MM.1S (cell line): ENCODE results near the gene EIF4G2.
"Not testable (repeated sequence)": the region's sequence is repeated elsewhere in the genome, so short reads cannot be mapped to it uniquely, and the experiment has no call there.

Source experiments
- DNase-seq: peaks from one replicate; pipeline ENCODE4 v3.0.0-alpha.2; 2015
- H2AFZ ChIP-seq: fragments of 300-600 bp; sonication (generic); 2 replicates; pipeline ENCODE4 v1.6.0; 2016; ENCODE audit warnings: antibody characterized with exemption, low read length
- H3F3A ChIP-seq: fragments of 300-600 bp; sonication (generic); 2 replicates; pipeline ENCODE4 v1.6.1; 2016; ENCODE audit warnings: mild to moderate bottlenecking, antibody characterized with exemption, low read length, moderate library complexity, mixed read lengths; ENCODE audit not compliant: insufficient read depth
- H3K27ac ChIP-seq: fragments of 300-600 bp; sonication (generic); 2 replicates; pipeline ENCODE4 v1.5.1; 2016; ENCODE audit warnings: mild to moderate bottlenecking, low read length
- H3K27me3 ChIP-seq: fragments of 300-600 bp; sonication (generic); replicated peaks from 2 replicates; pipeline ENCODE4 v1.6.0; 2016; ENCODE audit warnings: low read length; ENCODE audit not compliant: insufficient read depth
- H3K36me3 ChIP-seq: fragments of 300-600 bp; sonication (generic); replicated peaks from 2 replicates; pipeline ENCODE4 v1.6.1; 2016; ENCODE audit warnings: mild to moderate bottlenecking, low read length, mixed read lengths; ENCODE audit not compliant: insufficient read depth
- H3K4me1 ChIP-seq: fragments of 300-600 bp; sonication (generic); 2 replicates; pipeline ENCODE4 v1.6.1; 2016; ENCODE audit warnings: low read length, mixed read lengths
- H3K4me2 ChIP-seq: fragments of 300-600 bp; sonication (generic); 2 replicates; pipeline ENCODE4 v1.6.0; 2016; ENCODE audit warnings: low read depth, low read length
- H3K4me3 ChIP-seq: fragments of 300-600 bp; sonication (generic); 2 replicates; pipeline ENCODE4 v1.5.1; 2016; ENCODE audit warnings: low read length, mixed read lengths
- H3K79me2 ChIP-seq: fragments of 300-600 bp; sonication (generic); 2 replicates; pipeline ENCODE4 v1.6.1; 2016; ENCODE audit warnings: mixed run types, low read length, mixed read lengths
- H3K9ac ChIP-seq: fragments of 300-600 bp; sonication (generic); 2 replicates; pipeline ENCODE4 v1.6.1; 2016; ENCODE audit warnings: low read length, mixed read lengths
- H3K9me2 ChIP-seq: fragments of 300-600 bp; sonication (generic); replicated peaks from 2 replicates; pipeline ENCODE4 v1.6.1; 2016; ENCODE audit warnings: mild to moderate bottlenecking, low read length, mixed read lengths; ENCODE audit not compliant: insufficient read depth
- H3K9me3 ChIP-seq: fragments of 300-600 bp; sonication (generic); replicated peaks from 2 replicates; pipeline ENCODE4 v1.6.1; 2016; ENCODE audit warnings: mild to moderate bottlenecking, low read length, mixed read lengths; ENCODE audit not compliant: insufficient read depth
- H4K20me1 ChIP-seq: fragments of 300-600 bp; sonication (generic); 2 replicates; pipeline ENCODE4 v1.6.1; 2016; ENCODE audit warnings: mild to moderate bottlenecking, low read length, moderate library complexity, mixed read lengths; ENCODE audit not compliant: insufficient read depth
- CTCF ChIP-seq: fragments of 300-600 bp; sonication (generic); IDR thresholded peaks from 2 replicates; pipeline ENCODE4 v1.5.1; 2016; ENCODE audit warnings: antibody characterized with exemption, low read length, mixed read lengths
- EZH2 ChIP-seq: fragments of 300-600 bp; sonication (generic); optimal IDR thresholded peaks from 2 replicates; pipeline ENCODE3; 2017; ENCODE audit warnings: low read depth, mild to moderate bottlenecking, antibody characterized with exemption, low read length, mixed read lengths
- EZH2phosphoT487 ChIP-seq: fragments of 300-600 bp; sonication (generic); IDR thresholded peaks from 2 replicates; pipeline ENCODE4 v1.6.1; 2018; ENCODE audit warnings: antibody characterized with exemption, low read length

EIF4G2 gene

GRCh38 chr11:10823152-10823579 lies 14.4 kb upstream of the EIF4G2 start:
- no peak for DNase-seq
- no peaks in the 10 kb centered on the region for H3K36me3 ChIP-seq
- no peak overlapping the region for H2AFZ ChIP-seq
- TF ChIP-seq CTCF = no peak
- TF ChIP-seq EZH2phosphoT487 = no peak
- no peak for TF ChIP-seq EZH2
- H3K9me2 ChIP-seq = no peaks in the 10 kb centered on the region
- no peak overlapping the region for H3K4me2 ChIP-seq
- no peak overlapping the region for H3K27ac ChIP-seq
- no peak overlapping the region for H3K9ac ChIP-seq
- H3K79me2 ChIP-seq = no peaks in the 10 kb centered on the region
- H3K9me3 ChIP-seq = no peaks in the 10 kb centered on the region
- no peaks in the 10 kb centered on the region for H3F3A ChIP-seq
- no peaks in the 10 kb centered on the region for H3K27me3 ChIP-seq
- H3K4me3 ChIP-seq = no peak overlapping the region
- no peaks in the 10 kb centered on the region for H4K20me1 ChIP-seq
- H3K4me1 ChIP-seq = no peaks in the 10 kb centered on the region

GRCh38 chr11:10822491-10822890 lies 13.8 kb upstream of the EIF4G2 start:
- H3F3A ChIP-seq, H3K9me3 ChIP-seq, H3K27ac ChIP-seq, DNase-seq, H3K9ac ChIP-seq, H3K4me3 ChIP-seq, H3K36me3 ChIP-seq, H3K4me1 ChIP-seq, H2AFZ ChIP-seq, H3K27me3 ChIP-seq, H3K4me2 ChIP-seq, H3K9me2 ChIP-seq, H3K79me2 ChIP-seq, H4K20me1 ChIP-seq: not testable (repeated sequence)

- no peak for TF ChIP-seq CTCF
- no peak for TF ChIP-seq EZH2phosphoT487
- TF ChIP-seq EZH2 = no peak
- Histone ChIP-seq H3K9me3 (no peaks in the 10 kb centered on the region), H3K36me3 (no peaks in the 10 kb centered on the region), H4K20me1 (no peaks in the 10 kb centered on the region), H2AFZ (no peak overlapping the region), H3K9me2 (no peaks in the 10 kb centered on the region), H3K79me2 (no peaks in the 10 kb centered on the region), H3K4me3 (no peak overlapping the region), H3K4me1 (no peaks in the 10 kb centered on the region), H3K27ac (no peak overlapping the region), H3K27me3 (no peaks in the 10 kb centered on the region), H3K4me2 (no peak overlapping the region), H3K9ac (no peak overlapping the region), H3F3A (no peaks in the 10 kb centered on the region)
- no peak for DNase-seq
These were observed 9.9 kb upstream of the EIF4G2 start for GRCh38 chr11:10818594-10818993.

- Histone ChIP-seq H3K27me3 (no peaks in the 10 kb centered on the region), H3K9ac (no peak overlapping the region), H3K9me3 (no peaks in the 10 kb centered on the region), H3K27ac (no peak overlapping the region), H2AFZ (no peak overlapping the region), H3K4me1 (0 out of 2 replicates have a peak, but pooled peaks cover 8% of the 10 kb centered on the region), H3K36me3 (no peaks in the 10 kb centered on the region), H3F3A (peaks cover 3% of the 10 kb centered on the region; the same call in 1 of the 2 replicates), H3K4me3 (no peak overlapping the region), H3K4me2 (no peak overlapping the region), H4K20me1 (no peaks in the 10 kb centered on the region), H3K79me2 (no peaks in the 10 kb centered on the region), H3K9me2 (no peaks in the 10 kb centered on the region)
- no peak for DNase-seq
- TF ChIP-seq EZH2phosphoT487 = no peak
- no peak for TF ChIP-seq EZH2
- no peak for TF ChIP-seq CTCF
These were observed 5.2 kb upstream of the EIF4G2 start for GRCh38 chr11:10813945-10814344.
